ENCODE measurements around the gene SYNPR.
"Not testable (repeated sequence)": the region's sequence is repeated elsewhere in the genome, so short reads cannot be mapped to it uniquely, and the experiment has no call there.

The SYNPR gene

DNA sequence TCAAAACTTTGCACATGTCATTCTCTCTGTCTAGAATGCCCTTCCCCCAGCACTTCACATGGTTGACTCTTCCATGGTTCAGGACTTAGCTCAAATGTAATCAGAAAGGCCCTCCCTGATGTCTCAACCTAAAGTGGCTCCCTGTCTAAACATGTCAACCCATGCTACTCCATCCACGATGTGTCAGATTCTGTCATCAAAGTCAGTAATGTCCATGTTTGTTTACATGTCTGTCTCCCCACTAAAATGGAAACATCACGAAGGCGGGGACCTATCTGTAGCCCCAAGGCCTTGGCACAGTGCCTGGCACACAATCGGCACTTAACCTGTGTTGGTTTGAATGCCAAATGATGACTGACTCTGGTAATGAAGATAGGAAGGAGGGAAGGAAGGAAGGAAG, 353.6 kb downstream of the SYNPR start:
- no peak for DNase-seq (ENCODE audit: low spot score)

DNA sequence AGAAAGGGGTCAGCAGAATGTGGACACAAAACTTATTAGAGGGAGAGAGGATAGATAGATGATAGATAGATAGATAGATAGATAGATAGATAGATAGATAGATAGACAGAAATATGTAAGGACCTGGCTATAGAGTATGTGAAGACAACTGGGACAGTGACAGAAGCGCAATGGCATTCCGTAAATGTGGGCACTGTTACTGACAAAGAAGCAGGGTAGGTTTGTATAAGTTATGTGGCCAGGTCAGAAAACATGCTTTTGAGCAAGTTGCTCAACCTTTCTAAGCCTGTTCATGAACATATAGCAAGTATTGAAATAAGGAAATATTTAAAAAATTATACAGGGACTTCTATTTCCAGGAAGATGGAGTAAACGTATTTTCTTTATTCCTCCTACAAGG, 357.1 kb downstream of the SYNPR start:
- no peak for DNase-seq (ENCODE audit: low spot score)

DNA sequence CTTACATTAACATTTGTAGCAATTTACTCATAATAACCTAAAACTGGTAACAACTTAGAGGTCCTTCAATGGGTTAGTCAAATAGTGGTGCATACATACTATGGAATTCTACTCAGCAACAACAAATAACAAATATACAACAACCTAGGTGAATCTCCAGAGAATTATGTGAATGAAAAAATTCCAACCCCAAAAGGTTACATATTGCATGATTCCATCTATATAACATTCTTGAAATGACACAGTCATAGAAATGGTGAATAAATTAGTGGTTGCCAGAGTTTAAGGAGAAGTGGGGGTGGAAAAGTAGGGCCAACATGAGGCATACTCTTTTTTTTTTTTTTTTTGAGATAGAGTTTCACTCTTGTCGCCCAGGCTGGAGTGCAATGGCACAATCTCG, 361.7 kb downstream of the SYNPR start:
- DNase-seq (ENCODE audit: low spot score) = no peak

DNA sequence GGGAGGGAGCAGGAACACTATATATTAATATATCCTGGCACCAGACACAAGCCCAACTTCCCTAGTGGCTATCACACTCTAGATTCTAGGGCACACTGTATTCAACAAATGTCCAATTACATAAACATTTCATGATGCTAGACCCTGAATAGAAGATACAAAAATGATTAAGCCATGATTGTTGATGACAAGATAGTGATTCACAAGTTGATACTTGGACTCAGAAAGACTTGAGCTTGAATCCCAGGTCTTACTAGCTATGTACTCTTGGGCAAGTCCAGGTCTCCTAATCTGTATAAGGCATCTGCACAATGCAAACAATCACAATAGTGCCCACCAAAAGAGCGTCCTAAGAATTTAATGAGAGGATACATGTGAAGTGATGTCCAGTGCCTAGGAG, 364.4 kb downstream of the SYNPR start:
- DNase-seq (ENCODE audit: low spot score) = no peak

DNA sequence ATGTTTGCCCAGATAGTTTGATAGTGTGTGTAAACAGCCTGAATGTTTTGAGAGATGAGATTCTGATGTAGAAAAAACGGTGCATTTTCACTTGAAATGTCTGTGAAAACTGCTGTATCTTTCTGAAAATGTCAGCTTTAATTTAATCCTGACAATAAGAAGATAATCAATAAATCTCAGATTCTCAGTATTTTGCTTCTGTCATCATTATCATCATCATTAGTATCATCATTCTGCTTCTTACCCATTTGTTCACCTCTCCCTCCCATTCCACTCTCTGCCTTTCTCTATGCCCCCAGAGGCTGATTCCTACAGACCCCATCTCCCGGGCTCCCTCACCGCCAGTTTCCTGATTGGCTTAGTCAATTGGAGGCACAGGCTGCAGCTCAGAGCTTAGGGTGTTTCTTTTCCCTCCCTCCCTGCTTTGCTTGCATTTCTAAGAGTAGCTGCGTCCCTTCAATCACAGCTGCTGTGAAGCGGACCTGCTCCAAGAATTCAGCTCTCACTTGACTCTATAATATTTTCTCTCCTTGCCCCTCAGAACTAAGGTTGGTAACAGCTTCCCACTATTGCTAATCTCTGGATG, 366.2 kb downstream of the SYNPR start:
- DNase-seq (ENCODE audit: low spot score) = no peak

DNA sequence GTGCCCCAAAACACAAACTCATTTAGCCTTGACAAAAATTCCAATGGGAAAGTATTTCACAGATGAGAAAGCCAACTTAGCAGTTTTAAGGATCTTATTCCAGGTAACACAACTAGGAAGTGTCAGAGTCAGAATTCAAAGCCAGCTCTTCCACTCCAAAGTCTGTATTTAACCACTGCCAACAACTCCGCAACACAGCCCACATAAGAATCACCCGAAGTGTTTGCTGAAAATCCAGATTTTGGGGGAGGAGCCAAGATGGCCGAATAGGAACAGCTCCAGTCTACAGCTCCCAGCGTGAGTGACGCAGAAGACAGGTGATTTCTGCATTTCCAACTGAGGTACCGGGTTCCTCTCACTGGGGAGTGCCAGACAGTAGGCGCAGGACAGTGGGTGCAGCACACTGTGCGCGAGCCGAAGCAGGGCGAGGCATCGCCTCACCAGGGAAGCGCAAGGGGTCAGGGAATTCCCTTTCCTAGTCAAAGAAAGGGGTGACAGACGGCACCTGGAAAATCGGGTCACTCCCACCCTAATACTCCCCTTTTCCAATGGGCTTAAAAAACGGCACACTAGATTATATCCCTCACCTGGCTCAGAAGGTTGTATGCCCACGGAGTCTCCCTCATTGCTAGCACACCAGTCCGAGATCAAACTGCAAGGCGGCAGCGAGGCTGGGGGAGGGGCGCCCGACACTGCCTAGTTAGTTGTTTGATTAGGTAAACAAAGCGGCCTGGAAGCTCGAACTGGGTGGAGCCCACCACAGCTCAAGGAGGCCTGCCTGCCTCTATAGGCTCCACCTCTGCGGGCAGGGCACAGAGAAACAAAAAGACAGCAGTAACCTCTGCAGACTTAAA, 367.0 kb downstream of the SYNPR start:
- DNase-seq (ENCODE audit: low spot score) = not testable (repeated sequence)

DNA sequence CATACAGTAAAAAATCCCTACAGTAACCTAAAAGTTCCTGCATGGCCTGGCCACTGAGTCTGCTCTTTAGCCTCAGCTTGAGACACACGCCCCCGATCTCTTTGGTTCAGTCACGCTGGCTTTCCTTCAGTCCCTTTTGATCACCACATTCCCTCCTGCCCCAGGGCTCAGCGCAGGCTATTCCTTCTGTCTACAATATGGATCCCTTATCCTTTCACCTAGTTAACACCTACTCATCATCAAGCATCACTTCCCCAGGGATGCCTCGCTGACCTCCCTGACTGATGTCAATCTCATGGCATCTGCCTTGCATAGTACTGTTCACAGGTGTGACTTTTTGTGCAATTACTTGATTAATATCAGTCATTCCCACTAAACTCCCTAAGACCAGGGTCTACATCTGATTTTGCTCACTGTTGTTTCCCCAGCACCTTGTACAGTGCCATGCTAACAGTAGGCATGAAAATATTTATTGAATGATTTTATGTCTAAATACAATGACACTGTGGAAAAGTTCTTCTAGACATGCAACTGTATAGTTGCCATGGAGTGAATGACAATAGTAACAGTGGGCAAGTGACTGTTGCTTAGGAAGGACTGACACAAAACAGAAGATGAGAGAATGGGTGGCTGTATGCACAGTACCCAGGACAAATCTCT, 374.1 kb downstream of the SYNPR start, which contains the start of gene SNTN:
Gene SNTN (plus strand): TSS at position 610 of the 660 bp plus-strand sequence. CDS start 13 bp downstream, at position 623.
- DNase-seq (ENCODE audit: low spot score) = no peak

- DNase-seq (ENCODE audit: low spot score) = no peak
Observed at GRCh38 chr3:63654211-63654610, 376.1 kb downstream of the SYNPR start.

GRCh38 chr3:63654931-63655330, 376.8 kb downstream of the SYNPR start:
- no peak for DNase-seq (ENCODE audit: low spot score)

- peak; percentile 36 for DNase-seq (ENCODE audit: low spot score)
Observed at GRCh38 chr3:63655519-63655918, 377.4 kb downstream of the SYNPR start.

- peak; percentile 29 for DNase-seq (ENCODE audit: low spot score)
Observed at GRCh38 chr3:63656786-63657185, 378.7 kb downstream of the SYNPR start.

- DNase-seq (ENCODE audit: low spot score) = no peak
Observed at GRCh38 chr3:63661242-63661641, 383.1 kb downstream of the SYNPR start.

DNA sequence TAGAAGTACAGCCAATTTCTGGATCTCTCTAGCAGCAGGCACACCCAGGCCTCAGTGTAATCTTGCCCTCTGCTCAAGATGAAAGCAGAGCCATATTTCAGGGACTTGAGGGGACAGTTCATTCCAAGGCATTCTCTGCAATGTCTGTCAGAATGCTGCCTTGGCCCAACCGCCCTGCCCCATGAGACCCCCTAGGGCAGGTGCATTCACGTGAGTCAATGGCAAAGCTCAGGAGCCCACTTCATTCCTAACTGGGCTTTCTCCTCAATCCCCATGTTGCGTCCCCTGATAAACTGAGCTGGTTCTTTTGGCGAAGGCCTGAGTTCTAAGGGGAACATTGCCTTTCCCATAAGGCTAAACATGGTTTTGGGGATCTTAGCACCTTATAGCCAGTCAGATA, 383.9 kb downstream of the SYNPR start:
- no peak for DNase-seq (ENCODE audit: low spot score)

DNA sequence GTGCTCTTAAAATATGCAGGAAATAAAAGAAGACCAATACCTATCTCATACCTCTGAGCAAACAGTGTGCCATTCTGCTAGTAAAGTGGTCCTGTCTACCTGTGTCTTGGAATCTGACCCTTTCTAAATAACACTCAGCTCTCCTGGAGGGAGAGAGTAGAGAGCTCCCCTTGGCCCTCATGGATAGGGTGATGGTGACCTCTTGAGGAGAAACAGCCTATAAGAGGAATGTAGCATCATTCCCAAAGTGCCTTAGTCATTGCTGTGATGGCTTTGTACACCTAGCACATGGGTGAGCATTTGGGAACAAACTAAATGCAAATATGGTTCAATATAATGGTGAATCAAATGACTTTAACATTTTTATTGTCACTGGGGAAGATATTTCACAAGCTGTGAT, 384.4 kb downstream of the SYNPR start:
- DNase-seq (ENCODE audit: low spot score) = peak; percentile 26

Data from hepatic stellate cell (primary cell).